DND-41 (cell line): Measurements from ENCODE around the gene METTL3.
A peak's percentile ranks its signal among the peaks of the same experiment; 100 is the strongest.
"Not testable (repeated sequence)": the region's sequence is repeated elsewhere in the genome, so short reads cannot be mapped to it uniquely, and the experiment has no call there.

ENCODE experiments used
- ATAC-seq: fragments of 200-7000 bp; cut with Tn5 transposase; 3 replicates; pipeline ENCODE4 v1.9.1; 2021; ENCODE audit warnings: low read depth; ENCODE audit not compliant: insufficient read depth
- DNase-seq: peaks from one replicate; pipeline ENCODE4 v3.0.0-alpha.2; 2020
- H2AFZ ChIP-seq: 2 replicates; pipeline ENCODE4 v1.6.0; 2012; ENCODE audit warnings: low read depth, low read length
- H3K27ac ChIP-seq: 2 replicates; pipeline ENCODE4 v1.5.1; 2012; ENCODE audit warnings: low read length, inconsistent platforms
- H3K27me3 ChIP-seq: fragments of 200-600 bp; sonication (generic); 2 replicates; pipeline ENCODE4 v1.6.0; 2012; ENCODE audit warnings: low read length, mild to moderate bottlenecking, inconsistent platforms; ENCODE audit not compliant: insufficient read depth, poor library complexity
- H3K36me3 ChIP-seq: 2 replicates; pipeline ENCODE4 v1.5.1; 2012; ENCODE audit warnings: low read length, inconsistent platforms; ENCODE audit not compliant: insufficient read depth
- H3K4me1 ChIP-seq: 2 replicates; pipeline ENCODE4 v1.5.1; 2012; ENCODE audit warnings: mild to moderate bottlenecking, low read length; ENCODE audit not compliant: insufficient read depth
- H3K4me2 ChIP-seq: 2 replicates; pipeline ENCODE4 v1.6.0; 2012; ENCODE audit warnings: mild to moderate bottlenecking, moderate library complexity, low read length, inconsistent platforms; ENCODE audit not compliant: insufficient read depth
- H3K4me3 ChIP-seq, 2 experiments: fragments of 200-600 bp in 1 of 2; shearing (Covaris generic) in 1 of 2; 2 replicates each; pipeline ENCODE4 v1.5.1; 2012 to 2016; ENCODE audit warnings: inconsistent platforms in 2 of 2, low read length in 2 of 2, mild to moderate bottlenecking in 2 of 2, low read depth in 1 of 2, moderate library complexity in 1 of 2
- H3K79me2 ChIP-seq: 2 replicates; pipeline ENCODE4 v1.6.0; 2012; ENCODE audit warnings: low read length, inconsistent platforms; ENCODE audit not compliant: insufficient read depth
- H3K9ac ChIP-seq: 2 replicates; pipeline ENCODE4 v1.6.0; 2012; ENCODE audit warnings: low read depth, mild to moderate bottlenecking, inconsistent platforms, low read length, moderate library complexity
- H3K9me3 ChIP-seq: 2 replicates; pipeline ENCODE4 v1.5.1; 2012; ENCODE audit warnings: low read length, moderate library complexity, mild to moderate bottlenecking, inconsistent platforms; ENCODE audit not compliant: insufficient read depth, severe bottlenecking
- H4K20me1 ChIP-seq: 2 replicates; pipeline ENCODE4 v1.6.0; 2012; ENCODE audit warnings: low read length; ENCODE audit not compliant: insufficient read depth
- CTCF ChIP-seq: IDR thresholded peaks from 2 replicates; pipeline ENCODE4 v1.5.1; 2012; ENCODE audit warnings: borderline replicate concordance, low read length, moderate library complexity, mild to moderate bottlenecking; ENCODE audit not compliant: poor library complexity, severe bottlenecking; ENCODE audit errors: extremely low read depth
- EZH2 ChIP-seq: IDR thresholded peaks from 3 replicates; pipeline ENCODE4 v1.6.1; 2012; ENCODE audit warnings: borderline replicate concordance, low read depth, mild to moderate bottlenecking, moderate library complexity, low read length, inconsistent platforms; ENCODE audit not compliant: severe bottlenecking

METTL3 gene

DNA sequence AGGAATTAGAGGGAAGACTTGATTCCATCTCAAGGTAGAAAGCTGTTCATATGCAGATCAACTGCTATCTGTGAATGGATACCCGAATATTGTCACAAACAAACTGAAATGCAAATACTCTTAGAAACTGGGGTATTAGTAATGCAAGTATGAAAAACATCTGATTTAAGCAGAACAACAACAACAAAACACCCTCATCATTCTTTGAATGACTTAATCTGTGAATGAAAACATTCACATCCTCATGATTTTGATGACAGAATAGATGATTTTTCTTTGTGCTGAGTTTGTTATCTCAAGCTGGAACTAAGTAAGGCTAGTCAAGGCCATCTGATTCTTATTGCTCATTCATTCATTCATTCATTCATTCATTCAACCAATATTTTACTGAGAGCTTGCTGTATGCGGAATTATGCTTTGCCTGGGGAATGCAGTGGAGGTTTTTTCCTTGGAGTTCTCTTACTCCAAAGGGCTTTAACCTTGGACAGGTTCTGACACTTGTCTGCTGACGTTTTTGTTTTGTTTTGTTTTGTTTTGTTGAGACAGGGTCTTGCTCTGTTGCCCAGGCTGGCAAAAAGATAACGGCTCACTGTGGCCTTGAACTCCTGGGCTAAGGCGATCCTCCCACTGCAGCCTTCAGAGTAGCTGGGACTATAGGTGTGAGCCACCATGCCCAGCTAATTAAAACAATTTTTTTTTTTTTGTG, 45.4 kb upstream of the METTL3 start:
- no peaks in the 10 kb centered on the region for H3K36me3 ChIP-seq
- ATAC-seq (0 out of 3 replicates have a peak, but pooled peaks have one; percentile 8), DNase-seq (no peak)
- H3K27me3 ChIP-seq = no peaks in the 10 kb centered on the region
- no peak overlapping the region for H3K4me3 ChIP-seq
- TF ChIP-seq CTCF = no peak
- no peak for TF ChIP-seq EZH2
- 0 out of 2 replicates have a peak overlapping the region, but pooled peaks have one; percentile 58 for H2AFZ ChIP-seq
- no peaks in the 10 kb centered on the region for H3K79me2 ChIP-seq
- no peaks in the 10 kb centered on the region for H3K9me3 ChIP-seq
- H4K20me1 ChIP-seq = no peaks in the 10 kb centered on the region
- H3K4me1 ChIP-seq = peaks cover 7% of the 10 kb centered on the region
- no peak overlapping the region for H3K27ac ChIP-seq
- H3K4me2 ChIP-seq = no peak overlapping the region
- no peak overlapping the region for H3K9ac ChIP-seq

DNA sequence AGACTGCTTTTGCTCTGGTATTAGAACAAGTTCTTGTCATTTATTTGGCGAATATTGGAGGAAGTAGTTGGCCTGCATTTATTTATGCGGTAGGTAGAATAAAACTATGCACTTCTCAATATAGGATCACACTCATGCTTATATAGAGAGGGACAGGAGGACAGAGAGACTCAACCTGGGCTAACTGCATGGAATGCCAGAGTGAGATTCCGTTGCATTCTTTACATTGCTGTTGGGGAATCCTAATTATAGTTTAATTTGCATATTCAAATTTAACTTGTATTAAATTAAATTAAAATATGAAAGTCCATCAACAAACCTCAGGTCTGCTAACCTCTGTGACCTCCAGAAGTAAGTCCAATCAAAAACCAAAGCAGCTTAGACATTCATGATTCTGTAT, 42.1 kb upstream of the METTL3 start:
- Histone ChIP-seq H3K27me3 (no peaks in the 10 kb centered on the region), H3K9me3 (no peaks in the 10 kb centered on the region), H4K20me1 (no peaks in the 10 kb centered on the region), H3K4me1 (peaks cover 7% of the 10 kb centered on the region), H3K27ac (no peak overlapping the region), H3K9ac (no peak overlapping the region), H3K36me3 (no peaks in the 10 kb centered on the region), H3K79me2 (no peaks in the 10 kb centered on the region), H2AFZ (no peak overlapping the region), H3K4me3 (no peak overlapping the region), H3K4me2 (no peak overlapping the region)
- ATAC-seq (no peak), DNase-seq (no peak)
- TF ChIP-seq EZH2 = no peak
- no peak for TF ChIP-seq CTCF

DNA sequence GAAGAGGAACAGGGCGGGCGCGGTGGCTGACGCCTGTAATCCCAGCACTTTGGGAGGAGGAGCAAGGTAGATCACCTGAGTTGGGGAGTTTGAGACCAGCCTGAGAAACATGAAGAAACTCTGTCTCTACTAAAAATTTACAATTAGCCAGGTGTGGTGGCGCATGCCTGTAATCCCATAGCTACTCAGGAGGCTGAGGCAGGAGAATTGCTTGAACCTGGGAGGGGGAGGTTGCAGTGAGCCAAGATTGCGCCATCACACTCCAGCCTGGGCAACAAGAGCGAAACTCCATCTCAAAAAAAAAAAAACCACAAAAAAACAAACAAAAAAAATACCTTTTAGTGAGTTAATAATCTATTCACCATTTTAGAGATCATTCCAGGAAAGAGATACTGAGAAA, 33.4 kb upstream of the METTL3 start:
- not testable (repeated sequence) for DNase-seq, ATAC-seq, H3K79me2 ChIP-seq, H3K9me3 ChIP-seq, H3K27ac ChIP-seq, H3K36me3 ChIP-seq, H3K9ac ChIP-seq, H4K20me1 ChIP-seq, H3K27me3 ChIP-seq, H3K4me1 ChIP-seq, H2AFZ ChIP-seq, H3K4me2 ChIP-seq, H3K4me3 ChIP-seq

DNA sequence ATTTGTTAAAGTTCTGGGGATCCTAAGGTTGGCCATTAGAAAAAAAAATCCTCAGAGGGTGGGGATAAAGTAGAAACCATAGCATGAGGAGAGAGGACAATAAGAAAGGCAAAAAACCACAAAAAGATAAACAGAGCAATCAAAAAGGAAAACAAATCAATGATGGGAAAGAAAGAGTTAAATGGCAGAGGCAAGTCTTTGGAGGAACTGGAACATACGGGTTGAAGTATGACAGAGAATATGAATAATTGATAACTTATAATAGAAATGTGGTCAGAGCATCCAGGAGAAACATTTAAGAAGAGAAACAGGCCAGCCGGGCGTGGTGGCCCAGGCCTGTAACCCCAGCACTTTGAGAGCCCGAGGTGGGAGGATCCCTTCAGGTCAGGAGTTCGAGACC, 32.8 kb upstream of the METTL3 start:
- H3K27ac ChIP-seq = no peak overlapping the region
- no peak overlapping the region for H3K9ac ChIP-seq
- H3K79me2 ChIP-seq = no peaks in the 10 kb centered on the region
- ATAC-seq (no peak), DNase-seq (no peak)
- no peaks in the 10 kb centered on the region for H3K9me3 ChIP-seq
- no peaks in the 10 kb centered on the region for H3K4me1 ChIP-seq
- no peaks in the 10 kb centered on the region for H3K36me3 ChIP-seq
- no peak for TF ChIP-seq EZH2
- no peak for TF ChIP-seq CTCF
- no peaks in the 10 kb centered on the region for H4K20me1 ChIP-seq
- no peak overlapping the region for H3K4me2 ChIP-seq
- peaks cover 6% of the 10 kb centered on the region for H3K27me3 ChIP-seq
- H2AFZ ChIP-seq = no peak overlapping the region
- H3K4me3 ChIP-seq = no peak overlapping the region
